ENCODE measurements around the gene PLCG2. TPM values are rescaled to one million over a fixed set of nuclear protein-coding genes. Genes with fewer than 3 reads are reported as not detected.

The PLCG2 gene
- total and polyA plus RNA-seq, 2 experiments from 2014 or later = 2.5 to 5.0 TPM

DNA sequence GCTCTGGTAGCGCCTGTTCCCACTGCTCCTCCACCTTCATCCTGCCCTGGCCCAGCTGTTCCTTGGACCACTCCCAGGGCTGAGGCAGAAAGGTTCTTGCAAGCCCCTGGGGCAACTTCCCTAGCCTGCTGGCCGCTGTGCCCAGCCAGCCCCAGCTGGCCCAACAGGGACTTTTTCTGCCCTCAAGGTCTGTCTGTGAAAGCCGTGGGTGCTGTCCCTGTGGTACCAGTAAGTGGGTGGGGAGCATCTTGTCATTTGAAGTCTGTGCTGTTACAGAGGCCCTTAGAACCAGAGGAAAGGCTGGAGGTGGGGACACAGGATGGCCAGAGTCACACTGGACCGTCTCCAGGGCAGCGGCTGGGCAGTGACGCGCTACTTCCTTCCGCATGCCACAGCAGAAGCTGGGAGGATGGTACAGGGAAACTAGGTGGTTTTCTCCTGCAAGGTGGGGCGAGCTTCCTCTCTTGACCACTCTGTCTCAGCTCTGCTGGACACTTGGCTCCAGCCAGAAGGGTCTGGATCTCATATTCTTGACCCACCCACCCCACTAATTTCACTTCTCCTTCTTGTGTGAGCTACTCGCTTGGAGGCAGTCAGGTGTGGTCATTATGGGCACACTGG lies 87.8 kb downstream of the PLCG2 start:
- Histone ChIP-seq H3K9me2 (replicated peaks; ENCODE audit: insufficient read depth) (no peaks in the 10 kb centered on the region), H3K4me2 (no peak overlapping the region), H4K20me1 (ENCODE audit: insufficient read depth, poor library complexity, severe bottlenecking) (no peaks in the 10 kb centered on the region), H3K36me3 (replicated peaks; ENCODE audit: insufficient read depth, low read depth) (no peaks in the 10 kb centered on the region), H3K9me3 (ENCODE audit: low read depth) (no peaks in the 10 kb centered on the region), H3K79me2 (no peaks in the 10 kb centered on the region), H3K27me3 (peaks cover 10% of the 10 kb centered on the region), H3K27ac (no peak overlapping the region), H3K4me1 (ENCODE audit: insufficient read depth) (no peaks in the 10 kb centered on the region), H2AFZ (no peak overlapping the region), H3K4me3 (no peak overlapping the region)
- WGBS (ENCODE audit: low lambda C conversion rate, missing lambda C conversion rate) = 78% methylated on average over 10 of the region's 10 CpGs
- TF ChIP-seq, protein P1, sequence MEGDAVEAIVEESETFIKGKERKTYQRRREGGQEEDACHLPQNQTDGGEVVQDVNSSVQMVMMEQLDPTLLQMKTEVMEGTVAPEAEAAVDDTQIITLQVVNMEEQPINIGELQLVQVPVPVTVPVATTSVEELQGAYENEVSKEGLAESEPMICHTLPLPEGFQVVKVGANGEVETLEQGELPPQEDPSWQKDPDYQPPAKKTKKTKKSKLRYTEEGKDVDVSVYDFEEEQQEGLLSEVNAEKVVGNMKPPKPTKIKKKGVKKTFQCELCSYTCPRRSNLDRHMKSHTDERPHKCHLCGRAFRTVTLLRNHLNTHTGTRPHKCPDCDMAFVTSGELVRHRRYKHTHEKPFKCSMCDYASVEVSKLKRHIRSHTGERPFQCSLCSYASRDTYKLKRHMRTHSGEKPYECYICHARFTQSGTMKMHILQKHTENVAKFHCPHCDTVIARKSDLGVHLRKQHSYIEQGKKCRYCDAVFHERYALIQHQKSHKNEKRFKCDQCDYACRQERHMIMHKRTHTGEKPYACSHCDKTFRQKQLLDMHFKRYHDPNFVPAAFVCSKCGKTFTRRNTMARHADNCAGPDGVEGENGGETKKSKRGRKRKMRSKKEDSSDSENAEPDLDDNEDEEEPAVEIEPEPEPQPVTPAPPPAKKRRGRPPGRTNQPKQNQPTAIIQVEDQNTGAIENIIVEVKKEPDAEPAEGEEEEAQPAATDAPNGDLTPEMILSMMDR (IDR thresholded peaks at IDR 0.05; ENCODE audit: poor library complexity) = no peak
- TF ChIP-seq EZH2phosphoT487 (IDR thresholded peaks at IDR 0.05; ENCODE audit: low read depth, severe bottlenecking, unreplicated experiment) (no peak), EZH2 (IDR thresholded peaks at IDR 0.05; ENCODE audit: borderline replicate concordance) (no peak)
- DNase-seq (ENCODE audit: low spot score) = no peak

DNA sequence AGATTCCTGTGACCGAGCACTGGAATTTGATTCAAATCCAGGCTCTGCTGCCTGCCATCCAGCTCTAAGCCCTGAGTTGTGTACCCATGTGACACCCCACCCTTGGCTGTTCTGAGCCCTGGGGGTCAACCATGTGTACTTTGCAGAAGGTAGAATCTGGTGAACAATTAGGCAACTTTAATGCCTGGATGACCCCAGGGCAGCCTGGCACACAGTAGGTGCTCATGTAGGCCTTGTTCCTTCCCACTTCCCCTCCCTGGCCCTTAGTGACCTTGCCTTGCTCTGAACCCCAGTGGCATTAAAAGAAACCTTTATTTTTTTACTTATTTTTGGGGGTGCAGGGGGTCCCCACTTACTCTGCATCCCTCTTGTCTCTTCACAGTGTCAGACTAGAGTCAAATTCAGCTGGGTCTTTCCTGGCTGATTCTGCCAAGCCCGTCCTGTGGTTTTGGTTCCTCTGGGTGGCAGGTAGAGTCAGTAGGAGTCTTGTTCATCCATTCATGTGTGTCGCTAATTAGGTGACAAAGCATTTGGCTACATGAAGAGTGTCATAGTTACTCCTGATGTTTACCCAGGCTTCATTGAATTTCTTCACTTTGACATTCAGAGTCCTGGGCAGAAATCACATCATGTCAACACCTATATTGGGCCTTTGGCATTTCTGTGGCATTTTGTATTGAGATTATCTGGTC lies 89.1 kb downstream of the PLCG2 start:
- no peak for DNase-seq (ENCODE audit: low spot score)
- WGBS (ENCODE audit: low lambda C conversion rate, missing lambda C conversion rate) = 94% methylated on average over 3 of the region's 3 CpGs
- Histone ChIP-seq H3K4me2 (no peak overlapping the region), H3K4me1 (ENCODE audit: insufficient read depth) (no peaks in the 10 kb centered on the region), H3K36me3 (replicated peaks; ENCODE audit: insufficient read depth, low read depth) (no peaks in the 10 kb centered on the region), H3K4me3 (no peak overlapping the region), H3K79me2 (no peaks in the 10 kb centered on the region), H3K27ac (no peak overlapping the region), H4K20me1 (ENCODE audit: insufficient read depth, poor library complexity, severe bottlenecking) (no peaks in the 10 kb centered on the region), H3K27me3 (peaks cover 10% of the 10 kb centered on the region), H3K9me2 (replicated peaks; ENCODE audit: insufficient read depth) (no peaks in the 10 kb centered on the region), H2AFZ (no peak overlapping the region), H3K9me3 (ENCODE audit: low read depth) (no peaks in the 10 kb centered on the region)
- TF ChIP-seq EZH2 (IDR thresholded peaks at IDR 0.05; ENCODE audit: borderline replicate concordance) = no peak
- TF ChIP-seq, protein P1 (IDR thresholded peaks at IDR 0.05; ENCODE audit: poor library complexity) = no peak
- no peak for TF ChIP-seq EZH2phosphoT487 (IDR thresholded peaks at IDR 0.05; ENCODE audit: low read depth, severe bottlenecking, unreplicated experiment)

DNA sequence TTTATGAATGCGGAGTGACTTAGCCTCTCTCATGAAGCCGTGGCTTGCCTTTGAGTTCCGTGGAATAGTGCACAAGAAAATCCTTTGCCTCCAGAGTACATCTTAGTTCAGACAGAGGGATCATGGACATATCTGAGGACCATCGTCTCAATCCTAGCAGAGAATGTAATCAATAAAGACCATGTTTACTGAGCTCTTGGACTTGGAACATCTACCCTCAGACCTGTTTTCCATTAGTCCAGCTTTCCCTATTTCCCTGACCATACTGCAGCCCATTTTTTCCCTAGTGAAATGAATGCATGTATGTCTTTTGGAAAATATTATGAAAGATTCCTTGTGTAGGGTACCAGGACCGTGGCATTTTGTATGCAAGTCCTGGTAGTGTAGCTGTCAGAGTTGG lies 90.2 kb downstream of the PLCG2 start:
- no peak overlapping the region for H3K4me2 ChIP-seq
- H3K36me3 ChIP-seq (replicated peaks; ENCODE audit: insufficient read depth, low read depth) = no peaks in the 10 kb centered on the region
- no peak overlapping the region for H3K27ac ChIP-seq
- TF ChIP-seq, protein P1 (IDR thresholded peaks at IDR 0.05; ENCODE audit: poor library complexity) = no peak
- TF ChIP-seq EZH2phosphoT487 (IDR thresholded peaks at IDR 0.05; ENCODE audit: low read depth, severe bottlenecking, unreplicated experiment) (no peak), EZH2 (IDR thresholded peaks at IDR 0.05; ENCODE audit: borderline replicate concordance) (no peak)
- no peak overlapping the region for H3K4me3 ChIP-seq
- peaks cover 2% of the 10 kb centered on the region for H3K27me3 ChIP-seq
- no peak overlapping the region for H2AFZ ChIP-seq
- no peaks in the 10 kb centered on the region for H3K9me3 ChIP-seq (ENCODE audit: low read depth)
- WGBS (ENCODE audit: low lambda C conversion rate, missing lambda C conversion rate) = 69% methylated on average over 5 of the region's 5 CpGs
- no peaks in the 10 kb centered on the region for H3K79me2 ChIP-seq
- H3K4me1 ChIP-seq (ENCODE audit: insufficient read depth) = no peaks in the 10 kb centered on the region
- DNase-seq (ENCODE audit: low spot score) = no peak
- no peaks in the 10 kb centered on the region for H3K9me2 ChIP-seq (replicated peaks; ENCODE audit: insufficient read depth)
- H4K20me1 ChIP-seq (ENCODE audit: insufficient read depth, poor library complexity, severe bottlenecking) = no peaks in the 10 kb centered on the region
